Thyroid gland (tissue), 4 donors: ENCODE results near the gene CIDEC.

Experiments
- CTCF ChIP-seq, 6 experiments: fragments of 200-600 bp in 3 of 6; fragments of 450-650 bp in 3 of 6; sonication (generic) in 3 of 6; IDR thresholded peaks; one replicate each; pipeline ENCODE4 v1.5.1; 2016 to 2019; ENCODE audit warnings: antibody characterized with exemption in 6 of 6, mild to moderate bottlenecking in 2 of 6, inconsistent platforms in 1 of 6, moderate library complexity in 1 of 6
- POLR2A ChIP-seq, 2 donors: fragments of 450-650 bp; IDR thresholded peaks; one replicate each; pipeline ENCODE4 v1.6.1; 2017; ENCODE audit warnings: antibody characterized with exemption in 2 of 2, mild to moderate bottlenecking in 2 of 2, moderate library complexity in 1 of 2

- TF ChIP-seq POLR2A (IDR thresholded peaks at IDR 0.05) (no peak), CTCF (IDR thresholded peaks at IDR 0.05) (no peak)
Measured at GRCh38 chr3:9883706-9884554, 3.9 kb upstream of the CIDEC start.
